BE2C (cell line): ENCODE results near the gene ATP4B.

ENCODE experiments used
- DNase-seq: peaks from one replicate; pipeline ENCODE4 v3.0.0-alpha.2; 2020
- H3K27me3 ChIP-seq: fragments of 250-450 bp; sonication (Bioruptor Pico); 2 replicates; pipeline ENCODE4 v1.5.1; 2020; ENCODE audit warnings: mild to moderate bottlenecking
- H3K36me3 ChIP-seq: fragments of 250-450 bp; sonication (Bioruptor Pico); 2 replicates; pipeline ENCODE4 v1.5.1; 2020; ENCODE audit warnings: mild to moderate bottlenecking
- H3K4me1 ChIP-seq: fragments of 250-450 bp; sonication (Bioruptor Pico); 2 replicates; pipeline ENCODE4 v1.5.1; 2020
- H3K4me3 ChIP-seq: 2 replicates; pipeline ENCODE4 v1.5.1; 2011; ENCODE audit warnings: low read depth, low read length
- H3K9me3 ChIP-seq: fragments of 250-450 bp; sonication (Bioruptor Pico); 2 replicates; pipeline ENCODE4 v1.5.1; 2020
- TF ChIP-seq, protein P1 (sequence below): IDR thresholded peaks from 2 replicates; pipeline ENCODE4 v1.5.1; 2012; ENCODE audit warnings: mild to moderate bottlenecking, low read depth, low read length

Gene ATP4B

DNA sequence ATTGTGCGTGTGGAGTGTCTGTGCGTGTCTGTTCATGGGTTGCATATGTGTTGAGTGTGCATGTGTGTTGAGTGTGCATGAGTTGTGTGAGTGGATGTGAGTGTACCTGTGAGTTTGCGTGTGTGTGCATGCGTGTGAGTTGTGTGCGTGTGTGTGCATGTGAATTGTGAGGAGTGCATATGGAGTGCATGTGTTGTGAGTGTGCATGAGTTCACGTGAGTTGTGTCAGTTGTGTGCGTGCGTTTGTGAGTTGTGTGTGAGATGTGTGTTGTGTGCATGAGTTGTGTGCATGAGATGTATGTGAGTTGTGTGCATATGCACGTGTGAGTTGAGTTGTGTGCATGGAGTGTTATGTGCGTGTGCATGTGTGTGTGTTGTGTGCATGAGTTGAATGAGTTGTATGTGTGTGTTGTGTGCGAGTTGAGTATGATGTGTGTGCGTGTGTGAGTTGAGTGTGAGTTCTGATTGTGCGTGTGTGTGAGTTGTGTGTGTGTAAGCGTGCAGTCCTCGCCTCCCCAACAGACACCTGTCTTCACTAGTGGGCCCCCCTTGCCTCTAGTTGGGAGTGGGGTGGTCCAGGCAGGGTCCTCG is 44.1 kb downstream of the ATP4B start:
- Histone ChIP-seq H3K4me3 (no peak overlapping the region), H3K9me3 (no peaks in the 10 kb centered on the region), H3K27me3 (no peaks in the 10 kb centered on the region), H3K4me1 (no peaks in the 10 kb centered on the region), H3K36me3 (peaks cover 37% of the 10 kb centered on the region)
- DNase-seq = no peak
- TF ChIP-seq, protein P1, sequence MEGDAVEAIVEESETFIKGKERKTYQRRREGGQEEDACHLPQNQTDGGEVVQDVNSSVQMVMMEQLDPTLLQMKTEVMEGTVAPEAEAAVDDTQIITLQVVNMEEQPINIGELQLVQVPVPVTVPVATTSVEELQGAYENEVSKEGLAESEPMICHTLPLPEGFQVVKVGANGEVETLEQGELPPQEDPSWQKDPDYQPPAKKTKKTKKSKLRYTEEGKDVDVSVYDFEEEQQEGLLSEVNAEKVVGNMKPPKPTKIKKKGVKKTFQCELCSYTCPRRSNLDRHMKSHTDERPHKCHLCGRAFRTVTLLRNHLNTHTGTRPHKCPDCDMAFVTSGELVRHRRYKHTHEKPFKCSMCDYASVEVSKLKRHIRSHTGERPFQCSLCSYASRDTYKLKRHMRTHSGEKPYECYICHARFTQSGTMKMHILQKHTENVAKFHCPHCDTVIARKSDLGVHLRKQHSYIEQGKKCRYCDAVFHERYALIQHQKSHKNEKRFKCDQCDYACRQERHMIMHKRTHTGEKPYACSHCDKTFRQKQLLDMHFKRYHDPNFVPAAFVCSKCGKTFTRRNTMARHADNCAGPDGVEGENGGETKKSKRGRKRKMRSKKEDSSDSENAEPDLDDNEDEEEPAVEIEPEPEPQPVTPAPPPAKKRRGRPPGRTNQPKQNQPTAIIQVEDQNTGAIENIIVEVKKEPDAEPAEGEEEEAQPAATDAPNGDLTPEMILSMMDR = no peak

DNA sequence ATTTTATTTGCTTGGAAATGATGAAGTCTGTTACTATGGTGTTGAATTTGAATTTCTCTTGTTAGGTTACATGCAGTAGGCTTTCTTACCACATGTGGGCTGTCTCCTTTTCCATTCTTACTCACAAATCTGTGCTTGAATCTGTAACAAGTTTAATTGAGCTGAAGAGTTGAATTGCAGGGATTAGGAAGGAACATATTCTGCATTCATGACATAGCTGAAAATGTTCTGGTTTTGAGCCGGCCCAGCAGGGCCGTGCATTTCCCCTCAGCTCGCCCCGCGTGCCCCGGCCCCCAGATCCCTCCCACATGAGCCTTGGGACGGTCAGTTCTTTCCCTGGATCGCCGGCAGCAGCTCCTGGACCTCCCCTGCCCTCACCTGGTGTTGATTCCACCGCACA is 45.4 kb downstream of the ATP4B start:
- H3K36me3 ChIP-seq = peaks cover 46% of the 10 kb centered on the region
- no peak for DNase-seq
- no peaks in the 10 kb centered on the region for H3K27me3 ChIP-seq
- no peak overlapping the region for H3K4me3 ChIP-seq
- no peaks in the 10 kb centered on the region for H3K9me3 ChIP-seq
- no peaks in the 10 kb centered on the region for H3K4me1 ChIP-seq
- TF ChIP-seq, protein P1 = no peak

DNA sequence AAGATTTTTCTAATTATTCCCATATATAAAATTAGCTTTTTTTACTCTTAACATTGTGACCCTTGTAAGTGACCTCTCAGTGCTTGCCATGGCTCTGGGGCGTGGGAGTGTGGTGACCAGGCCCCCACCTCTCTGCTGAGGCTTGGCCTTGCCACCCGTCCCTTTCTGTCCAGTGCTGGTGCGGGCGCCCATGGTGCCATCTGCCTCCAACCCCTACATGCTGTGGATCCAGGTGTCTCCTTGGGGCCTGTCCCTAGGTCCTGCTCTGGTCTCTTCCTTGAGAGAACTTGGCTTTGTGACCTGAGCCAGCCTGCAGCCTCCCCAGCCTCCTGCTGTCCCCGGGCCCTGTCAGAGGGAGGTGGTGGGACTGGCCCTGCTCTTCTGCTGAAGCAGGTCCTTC is 46.0 kb downstream of the ATP4B start:
- Histone ChIP-seq H3K27me3 (no peaks in the 10 kb centered on the region), H3K4me3 (no peak overlapping the region), H3K9me3 (no peaks in the 10 kb centered on the region), H3K36me3 (peaks cover 48% of the 10 kb centered on the region), H3K4me1 (no peaks in the 10 kb centered on the region)
- TF ChIP-seq, protein P1 = no peak
- DNase-seq = no peak

DNA sequence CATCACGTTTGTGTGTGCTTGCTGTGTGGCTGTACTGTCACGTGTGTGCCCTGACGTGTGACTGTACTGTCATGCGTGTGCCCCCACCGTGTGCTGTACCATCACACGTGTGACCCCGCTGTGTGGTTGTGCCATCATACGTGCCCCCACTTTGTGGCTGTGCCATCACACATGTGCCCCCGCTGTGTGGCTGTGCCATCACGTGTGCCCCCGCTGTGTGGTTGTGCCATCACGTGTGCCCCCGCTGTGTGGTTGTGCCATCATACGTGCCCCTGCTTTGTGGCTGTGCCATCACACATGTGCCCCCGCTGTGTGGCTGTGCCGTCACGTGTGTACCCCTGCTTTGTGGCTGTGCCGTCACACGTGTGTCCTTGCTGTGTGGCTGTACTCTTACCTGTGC is 47.7 kb downstream of the ATP4B start:
- TF ChIP-seq, protein P1 = no peak
- Histone ChIP-seq H3K4me3 (no peak overlapping the region), H3K27me3 (no peaks in the 10 kb centered on the region), H3K9me3 (no peaks in the 10 kb centered on the region), H3K36me3 (peaks cover 51% of the 10 kb centered on the region), H3K4me1 (no peaks in the 10 kb centered on the region)
- DNase-seq = no peak

DNA sequence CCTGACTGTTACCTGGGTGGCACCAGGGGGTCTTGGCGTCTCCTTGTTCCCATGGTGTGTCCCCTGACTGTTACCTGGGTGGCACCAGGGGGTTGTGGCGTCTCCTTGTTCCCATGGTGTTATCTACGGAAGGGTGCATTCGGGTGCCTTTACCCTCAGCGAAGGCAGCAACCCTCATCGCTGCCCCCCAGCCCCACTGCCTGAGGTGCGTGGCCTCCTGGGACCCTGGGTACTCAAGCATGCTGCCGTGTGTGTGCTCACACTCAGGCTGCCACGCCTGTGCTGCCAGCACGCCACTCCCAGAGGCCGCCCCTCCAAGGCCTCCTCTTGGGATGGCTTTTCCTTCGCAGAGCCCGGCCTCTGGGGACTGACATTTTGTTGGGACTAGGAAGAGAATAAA is 48.4 kb downstream of the ATP4B start:
- H3K27me3 ChIP-seq = no peaks in the 10 kb centered on the region
- H3K36me3 ChIP-seq = peaks cover 50% of the 10 kb centered on the region
- H3K4me3 ChIP-seq = no peak overlapping the region
- TF ChIP-seq, protein P1 = no peak
- H3K4me1 ChIP-seq = no peaks in the 10 kb centered on the region
- no peak for DNase-seq
- H3K9me3 ChIP-seq = no peaks in the 10 kb centered on the region

DNA sequence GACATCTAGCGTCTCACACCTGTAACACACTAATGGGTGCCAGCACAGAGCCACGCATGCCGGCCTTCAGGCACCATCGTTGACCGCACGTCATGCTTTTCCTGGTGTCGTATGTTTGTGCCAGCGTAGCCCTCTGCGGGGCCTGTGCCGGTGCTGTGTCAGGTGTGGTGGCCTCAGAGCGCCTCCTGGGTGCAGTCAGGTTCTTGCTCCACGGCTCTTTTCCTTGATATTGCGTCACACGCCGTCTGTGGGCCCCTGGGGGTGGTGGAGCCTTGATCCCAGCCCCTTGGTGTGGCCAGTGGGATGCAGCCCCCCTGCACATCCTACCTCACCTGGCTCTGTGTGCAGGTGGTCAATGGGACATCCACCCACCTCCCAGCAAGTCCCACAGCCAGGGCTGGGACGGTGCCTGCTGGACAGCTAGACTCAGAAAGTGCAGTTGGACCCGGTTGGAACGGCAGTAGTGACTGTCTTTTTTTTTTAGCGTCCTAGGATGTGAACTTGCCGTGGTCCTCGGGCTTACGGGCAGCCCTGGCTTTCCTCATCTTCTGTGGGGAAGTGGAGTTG is 48.9 kb downstream of the ATP4B start:
- Histone ChIP-seq H3K4me3 (no peak overlapping the region), H3K36me3 (peaks cover 47% of the 10 kb centered on the region), H3K4me1 (no peaks in the 10 kb centered on the region), H3K27me3 (no peaks in the 10 kb centered on the region), H3K9me3 (no peaks in the 10 kb centered on the region)
- no peak for DNase-seq
- TF ChIP-seq, protein P1 = no peak
